ENCODE results near the gene CETP.

DNA sequence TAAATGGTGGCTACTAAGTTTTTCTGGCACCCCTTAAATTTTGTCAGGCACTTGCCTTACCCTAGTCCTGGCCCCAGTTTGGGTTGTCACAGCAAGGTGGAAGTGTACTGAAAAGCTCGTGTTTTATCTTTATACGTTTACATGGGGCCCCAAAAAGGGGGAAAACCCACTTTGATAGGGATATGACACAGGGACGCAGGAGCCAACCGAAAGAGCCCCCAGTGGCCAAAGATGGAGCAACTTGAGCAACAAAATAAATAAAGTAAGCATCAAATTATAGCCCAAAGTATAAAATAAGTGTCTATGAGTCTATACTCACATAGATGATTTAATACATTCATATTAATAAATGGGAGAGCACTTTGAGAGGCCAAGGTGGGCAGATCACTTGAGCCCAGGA, 5.0 kb upstream of the CETP start:
- no peak for TF ChIP-seq POLR2A (IDR thresholded peaks at IDR 0.05)
- TF ChIP-seq, protein P1, sequence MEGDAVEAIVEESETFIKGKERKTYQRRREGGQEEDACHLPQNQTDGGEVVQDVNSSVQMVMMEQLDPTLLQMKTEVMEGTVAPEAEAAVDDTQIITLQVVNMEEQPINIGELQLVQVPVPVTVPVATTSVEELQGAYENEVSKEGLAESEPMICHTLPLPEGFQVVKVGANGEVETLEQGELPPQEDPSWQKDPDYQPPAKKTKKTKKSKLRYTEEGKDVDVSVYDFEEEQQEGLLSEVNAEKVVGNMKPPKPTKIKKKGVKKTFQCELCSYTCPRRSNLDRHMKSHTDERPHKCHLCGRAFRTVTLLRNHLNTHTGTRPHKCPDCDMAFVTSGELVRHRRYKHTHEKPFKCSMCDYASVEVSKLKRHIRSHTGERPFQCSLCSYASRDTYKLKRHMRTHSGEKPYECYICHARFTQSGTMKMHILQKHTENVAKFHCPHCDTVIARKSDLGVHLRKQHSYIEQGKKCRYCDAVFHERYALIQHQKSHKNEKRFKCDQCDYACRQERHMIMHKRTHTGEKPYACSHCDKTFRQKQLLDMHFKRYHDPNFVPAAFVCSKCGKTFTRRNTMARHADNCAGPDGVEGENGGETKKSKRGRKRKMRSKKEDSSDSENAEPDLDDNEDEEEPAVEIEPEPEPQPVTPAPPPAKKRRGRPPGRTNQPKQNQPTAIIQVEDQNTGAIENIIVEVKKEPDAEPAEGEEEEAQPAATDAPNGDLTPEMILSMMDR (IDR thresholded peaks at IDR 0.05 in 4 of 5, conservative IDR thresholded peaks at IDR 0.05 in 1 of 5): no peak
